ENCODE data around the gene FGFR2.

Gene FGFR2

GRCh38 chr10:121497513-121498470 is 100.5 kb downstream of the FGFR2 start:
- in situ Hi-C loops (cut with HindIII; ENCODE audit: low sequenced_read_pairs) = no loop called here

GRCh38 chr10:121495719-121496118 is 102.5 kb downstream of the FGFR2 start:
- in situ Hi-C loops (cut with HindIII; ENCODE audit: low sequenced_read_pairs) = no loop called here

GRCh38 chr10:121494296-121494695 is 103.9 kb downstream of the FGFR2 start:
- in situ Hi-C loops (cut with HindIII; ENCODE audit: low sequenced_read_pairs) = no loop called here

- in situ Hi-C loops (cut with HindIII; ENCODE audit: low sequenced_read_pairs) = no loop called here
These were observed 104.7 kb downstream of the FGFR2 start for GRCh38 chr10:121493521-121493920.

GRCh38 chr10:121490871-121491519 is 107.2 kb downstream of the FGFR2 start:
- in situ Hi-C loops (cut with HindIII; ENCODE audit: low sequenced_read_pairs) = no loop called here

GRCh38 chr10:121485436-121486139 is 112.7 kb downstream of the FGFR2 start:
- in situ Hi-C loops (cut with HindIII; ENCODE audit: low sequenced_read_pairs) = no loop called here

GRCh38 chr10:121484816-121485215 is 113.4 kb downstream of the FGFR2 start:
- in situ Hi-C loops (cut with HindIII; ENCODE audit: low sequenced_read_pairs) = no loop called here

- in situ Hi-C loops (cut with HindIII; ENCODE audit: low sequenced_read_pairs) = no loop called here
These were observed 113.8 kb downstream of the FGFR2 start for GRCh38 chr10:121484401-121484800.

GRCh38 chr10:121481180-121481579 is 117.1 kb downstream of the FGFR2 start:
- in situ Hi-C loops (cut with HindIII; ENCODE audit: low sequenced_read_pairs) = no loop called here

GRCh38 chr10:121478556-121478955 is 119.7 kb downstream of the FGFR2 start:
- in situ Hi-C loops (cut with HindIII; ENCODE audit: low sequenced_read_pairs) = no loop called here

GRCh38 chr10:121469797-121470606 is 128.2 kb downstream of the FGFR2 start:
- in situ Hi-C loops (cut with HindIII; ENCODE audit: low sequenced_read_pairs) = no loop called here

- in situ Hi-C loops (cut with HindIII; ENCODE audit: low sequenced_read_pairs) = no loop called here
These were observed 129.5 kb downstream of the FGFR2 start for GRCh38 chr10:121468726-121469125.

- in situ Hi-C loops (cut with HindIII; ENCODE audit: low sequenced_read_pairs) = no loop called here
These were observed 131.8 kb downstream of the FGFR2 start for GRCh38 chr10:121466424-121466823.

GRCh38 chr10:121465215-121465614 is 133.0 kb downstream of the FGFR2 start:
- in situ Hi-C loops (cut with HindIII; ENCODE audit: low sequenced_read_pairs) = no loop called here

GRCh38 chr10:121464517-121464916 is 133.7 kb downstream of the FGFR2 start:
- in situ Hi-C loops (cut with HindIII; ENCODE audit: low sequenced_read_pairs) = no loop called here

- in situ Hi-C loops (cut with HindIII; ENCODE audit: low sequenced_read_pairs) = no loop called here
These were observed 135.3 kb downstream of the FGFR2 start for GRCh38 chr10:121462955-121463354.

GRCh38 chr10:121462281-121462680 is 136.0 kb downstream of the FGFR2 start:
- in situ Hi-C loops (cut with HindIII; ENCODE audit: low sequenced_read_pairs) = no loop called here

- in situ Hi-C loops (cut with HindIII; ENCODE audit: low sequenced_read_pairs) = no loop called here
These were observed 136.9 kb downstream of the FGFR2 start for GRCh38 chr10:121461307-121461706.

GRCh38 chr10:121460733-121461132 is 137.5 kb downstream of the FGFR2 start:
- in situ Hi-C loops (cut with HindIII; ENCODE audit: low sequenced_read_pairs) = no loop called here

GRCh38 chr10:121459622-121460453 is 138.4 kb downstream of the FGFR2 start:
- in situ Hi-C loops (cut with HindIII; ENCODE audit: low sequenced_read_pairs) = loop anchor here (10.0 kb wide), 1 partner anchor 165 kb away; no protein-coding TSS in a partner anchor

All from DLD1 (cell line).